Activated CD4-positive, alpha-beta T cell treated with anti-CD3 and anti-CD28 coated beads, Interleukin-2, amount 50 U/mL, for 48 hours (primary cell): ENCODE measurements around the gene VWA2.
A peak's percentile ranks its signal among the peaks of the same experiment; 100 is the strongest.

Experiments used
- DNase-seq, 2 experiments: peaks; one replicate each; pipeline ENCODE4 v3.0.0-alpha.2; 2020

Gene VWA2

GRCh38 chr10:114301177-114301576 is 62.1 kb downstream of the VWA2 start:
- no peak for DNase-seq

DNA sequence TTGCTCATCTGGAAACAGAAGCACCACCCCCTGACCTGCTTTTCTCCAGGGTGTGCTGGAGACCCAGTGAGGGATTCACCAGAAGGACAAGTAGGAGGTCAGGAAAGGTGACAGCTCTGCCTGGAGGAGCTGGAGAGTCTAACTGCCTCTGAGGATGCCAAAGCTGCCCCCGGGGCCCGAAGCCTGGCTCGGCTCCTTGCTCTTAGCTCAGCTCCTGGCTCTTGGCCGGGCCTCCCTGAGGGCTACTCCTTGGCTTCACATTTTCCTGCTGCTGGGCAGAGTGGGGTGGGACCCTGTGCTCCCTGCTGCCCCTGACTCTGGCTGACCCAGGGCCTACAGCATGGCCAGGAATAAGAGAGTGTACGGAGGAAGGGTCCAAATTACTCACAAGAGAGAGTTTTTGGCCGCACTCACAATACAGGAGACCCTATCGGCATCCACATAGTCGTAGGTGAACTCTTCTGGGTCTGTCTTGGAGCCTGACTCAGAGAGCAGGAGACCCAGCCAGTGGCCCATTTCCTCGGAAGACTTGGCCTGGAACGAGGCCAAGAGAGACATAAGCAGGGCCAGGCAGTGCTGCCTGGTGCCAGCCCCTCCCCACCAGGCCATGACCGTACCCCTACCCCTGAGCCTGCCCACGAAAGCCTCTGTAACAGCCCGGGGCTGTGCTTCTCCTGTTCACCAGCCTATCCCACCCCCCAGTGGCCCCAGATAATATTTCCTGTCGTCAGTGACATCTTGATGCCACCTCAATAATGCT is 63.1 kb downstream of the VWA2 start:
- no peak for DNase-seq

DNA sequence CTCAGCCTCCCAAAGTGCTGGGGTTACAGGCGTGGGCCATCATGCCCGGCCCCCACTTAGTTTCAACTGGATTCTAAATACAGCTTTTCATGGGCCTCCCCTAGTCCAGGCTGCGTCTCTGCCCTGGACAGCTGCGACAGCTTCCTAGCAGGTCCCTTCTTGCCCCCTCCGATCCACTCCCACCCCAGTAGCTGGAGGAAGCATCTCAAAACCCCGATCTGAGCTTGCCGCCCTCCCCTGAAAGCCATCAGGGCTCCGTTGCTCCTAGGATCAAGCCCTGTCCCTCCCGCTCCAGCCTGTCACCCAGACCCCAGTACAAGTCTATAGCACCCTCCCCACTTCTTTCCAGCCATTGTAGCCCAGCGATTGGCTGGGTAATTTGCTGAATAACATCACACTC is 64.5 kb downstream of the VWA2 start:
- no peak for DNase-seq

GRCh38 chr10:114304017-114304570 is 65.0 kb downstream of the VWA2 start:
- DNase-seq, result peak; percentile 80 to 85

DNA sequence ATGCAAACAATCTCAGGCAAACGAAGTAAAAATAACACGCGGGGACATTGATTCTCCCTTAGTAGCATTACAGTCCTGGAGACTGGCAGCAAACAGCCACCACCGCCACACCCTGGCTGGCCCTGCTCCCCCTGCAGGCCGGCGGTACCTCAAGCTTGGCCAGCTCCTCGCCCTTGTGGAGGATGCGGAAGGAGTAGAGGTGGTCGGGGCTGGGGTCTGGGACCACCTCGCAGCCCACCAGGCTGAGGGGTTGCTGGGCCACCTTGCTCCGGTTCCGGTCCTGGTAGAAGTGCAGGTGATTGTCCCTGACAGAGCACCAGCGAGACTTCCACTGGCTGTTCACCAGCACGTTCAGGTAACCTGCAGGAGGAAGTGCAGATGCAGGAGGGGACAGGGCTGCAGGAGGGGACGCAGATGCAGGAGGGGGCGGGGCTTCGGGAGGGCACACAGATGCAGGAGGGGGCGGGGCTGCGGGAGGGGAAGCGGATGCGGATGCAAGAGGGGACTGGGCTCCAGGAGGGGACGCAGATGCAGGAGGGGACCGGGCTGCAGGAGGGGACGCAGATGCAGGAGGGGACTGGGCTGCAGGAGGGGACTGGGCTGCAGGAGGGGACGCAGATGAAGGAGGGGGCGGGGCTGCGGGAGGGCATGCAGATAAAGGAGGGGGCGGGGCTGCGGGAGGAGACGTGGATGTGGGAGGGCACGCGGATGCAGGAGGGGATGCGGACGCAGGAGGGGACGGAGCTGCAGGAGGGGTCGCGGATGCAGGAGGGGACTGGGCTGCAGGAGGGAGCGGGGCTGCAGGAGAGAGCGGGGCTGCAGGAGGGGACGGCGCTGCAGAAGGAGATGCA is 65.7 kb downstream of the VWA2 start:
- DNase-seq, result peak; percentile 61 to 62

- no peak for DNase-seq
Observed at GRCh38 chr10:114305521-114305925, 66.5 kb downstream of the VWA2 start.

DNA sequence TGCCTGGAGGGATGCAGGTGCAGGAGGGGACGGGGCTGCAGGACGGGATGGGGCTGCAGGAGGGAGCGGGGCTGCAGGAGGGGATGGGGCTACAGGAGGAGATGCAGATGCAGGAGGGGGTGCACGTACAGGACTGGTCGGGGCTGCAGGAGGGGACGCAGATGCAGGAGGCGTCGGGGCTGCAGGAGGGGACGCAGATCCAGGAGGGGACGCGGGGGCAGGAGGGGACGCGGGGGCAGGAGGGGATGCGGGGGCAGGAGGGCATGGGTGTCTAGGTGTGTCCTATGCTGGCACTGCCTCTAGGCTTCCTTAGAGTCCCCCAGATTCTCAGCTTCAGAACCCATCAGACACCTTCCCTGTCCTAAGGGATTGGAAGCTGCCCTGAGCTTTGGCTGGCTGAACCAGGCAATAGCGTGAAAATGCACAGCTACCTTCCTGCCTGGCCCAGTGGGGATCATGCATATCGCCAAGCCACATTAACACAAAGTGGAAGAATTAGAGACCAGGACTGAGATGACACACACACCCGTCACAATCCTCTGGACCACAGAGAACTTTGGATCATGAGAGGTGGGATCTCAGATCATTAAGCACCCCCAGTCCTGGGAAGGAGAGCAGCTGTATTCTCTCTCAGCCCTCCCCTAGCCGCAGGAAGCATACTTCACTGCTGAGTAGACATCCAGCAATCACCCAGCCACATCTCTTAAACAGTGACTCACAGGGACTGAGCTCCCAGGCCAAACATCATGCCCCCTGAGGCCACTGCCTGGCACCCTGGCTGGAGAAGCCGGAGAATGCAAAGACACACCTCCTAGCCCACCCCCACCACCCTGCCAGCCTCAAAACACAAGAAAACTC is 67.3 kb downstream of the VWA2 start:
- DNase-seq, result no peak

GRCh38 chr10:114307731-114308130 is 68.7 kb downstream of the VWA2 start:
- DNase-seq, result no peak

GRCh38 chr10:114308531-114309363 is 69.7 kb downstream of the VWA2 start:
- no peak for DNase-seq

DNA sequence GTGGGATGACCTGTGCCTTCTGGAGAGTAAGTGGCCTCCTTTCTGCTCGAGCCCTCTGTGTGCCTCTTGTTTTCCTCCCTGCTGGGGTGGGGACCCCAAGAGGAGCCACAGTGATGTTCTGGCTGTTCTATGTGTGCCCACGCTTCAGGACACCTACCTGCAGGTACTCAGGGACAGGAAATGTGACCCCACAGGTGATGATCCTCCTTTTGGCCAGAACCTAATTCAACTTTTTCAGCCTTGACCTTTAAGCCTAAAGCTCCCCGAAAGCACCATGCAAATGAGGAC is 70.3 kb downstream of the VWA2 start:
- no peak for DNase-seq

DNA sequence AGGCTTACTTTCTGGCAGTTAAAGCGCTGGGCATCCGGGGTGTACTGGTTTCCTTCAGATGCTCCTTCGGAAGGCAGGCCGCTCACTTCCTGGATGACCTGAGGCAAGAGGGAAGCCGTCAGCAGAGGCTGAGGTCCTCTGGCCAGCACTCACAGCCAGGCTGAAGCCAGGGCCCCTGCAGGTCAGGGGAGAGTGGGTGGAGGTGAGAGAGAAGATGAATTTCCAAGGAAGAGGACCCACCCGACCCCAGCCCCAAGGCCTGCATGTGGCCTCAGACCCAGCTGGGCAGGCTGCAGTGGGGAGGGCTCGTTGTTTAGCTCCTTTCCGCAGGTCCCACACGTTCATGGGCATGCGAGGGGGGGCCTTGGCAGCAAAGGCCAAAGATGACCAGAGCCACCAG is 71.3 kb downstream of the VWA2 start:
- no peak for DNase-seq

- no peak for DNase-seq
Observed at GRCh38 chr10:114311023-114311422, 72.0 kb downstream of the VWA2 start.

- no peak for DNase-seq
Observed at GRCh38 chr10:114311496-114312209, 72.6 kb downstream of the VWA2 start.

GRCh38 chr10:114313139-114313538 is 74.1 kb downstream of the VWA2 start:
- no peak for DNase-seq

GRCh38 chr10:114313866-114314265 is 74.8 kb downstream of the VWA2 start:
- no peak for DNase-seq

DNA sequence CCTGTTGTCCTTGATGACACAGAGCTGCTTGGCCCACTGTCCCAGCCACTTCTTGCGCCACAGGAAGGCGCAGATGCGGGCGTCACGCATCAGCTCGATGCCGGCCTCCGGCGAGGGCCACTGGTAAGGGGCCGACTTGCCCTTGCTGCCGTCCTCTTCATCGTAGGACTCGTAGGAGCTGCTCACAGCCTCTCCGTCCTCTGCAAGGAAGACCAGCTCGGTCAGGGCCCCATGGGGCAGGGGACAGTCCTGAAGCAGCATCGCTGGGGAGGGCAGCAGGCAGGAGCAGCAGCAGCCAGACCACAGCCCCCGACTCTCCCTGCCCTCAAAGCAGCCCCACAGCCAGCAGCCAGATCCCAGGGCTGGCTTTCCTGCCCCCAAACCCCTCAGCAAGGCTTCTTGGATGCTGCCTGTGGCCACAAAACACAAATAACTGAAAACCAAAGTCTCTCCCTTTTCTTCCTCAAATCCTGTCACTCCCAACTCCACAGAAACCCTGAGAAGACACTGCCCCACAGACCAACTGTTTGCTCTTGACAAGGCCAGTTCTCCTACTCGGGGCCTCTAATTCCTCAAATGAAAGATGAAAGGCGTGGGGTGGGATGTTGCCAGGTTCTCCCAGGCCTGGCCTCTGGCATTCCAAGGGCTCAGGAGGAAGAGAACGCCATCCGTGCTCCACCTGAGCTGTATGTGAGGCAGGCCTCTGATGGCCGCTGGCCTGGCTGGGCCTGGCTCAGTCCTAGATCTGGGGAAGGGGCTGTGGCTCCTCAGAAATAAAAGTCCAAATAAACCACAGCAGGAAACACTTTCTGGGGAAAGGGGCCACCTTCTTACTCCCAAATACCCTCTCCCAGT is 76.7 kb downstream of the VWA2 start:
- DNase-seq, result no peak

DNA sequence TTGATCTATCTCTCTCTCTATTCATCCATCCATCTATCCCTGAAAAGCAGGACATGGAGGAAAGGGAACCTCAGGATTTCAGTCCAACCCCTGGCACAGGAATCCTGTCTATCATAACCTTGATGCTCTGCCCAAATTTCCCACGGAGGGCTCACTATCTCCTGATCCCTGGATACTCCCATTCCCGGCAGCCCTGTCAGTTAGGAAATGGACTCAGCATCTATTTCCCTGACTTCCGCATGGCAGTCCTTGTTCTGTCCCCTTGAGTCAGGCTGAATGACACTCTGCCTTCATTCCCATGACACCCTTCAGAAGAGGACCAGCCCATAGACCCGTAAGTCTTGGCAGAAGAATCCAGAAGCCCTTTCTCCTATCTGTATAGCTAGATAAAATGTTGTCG is 77.7 kb downstream of the VWA2 start:
- no peak for DNase-seq

GRCh38 chr10:114319406-114320248 is 80.6 kb downstream of the VWA2 start:
- DNase-seq, result no peak

DNA sequence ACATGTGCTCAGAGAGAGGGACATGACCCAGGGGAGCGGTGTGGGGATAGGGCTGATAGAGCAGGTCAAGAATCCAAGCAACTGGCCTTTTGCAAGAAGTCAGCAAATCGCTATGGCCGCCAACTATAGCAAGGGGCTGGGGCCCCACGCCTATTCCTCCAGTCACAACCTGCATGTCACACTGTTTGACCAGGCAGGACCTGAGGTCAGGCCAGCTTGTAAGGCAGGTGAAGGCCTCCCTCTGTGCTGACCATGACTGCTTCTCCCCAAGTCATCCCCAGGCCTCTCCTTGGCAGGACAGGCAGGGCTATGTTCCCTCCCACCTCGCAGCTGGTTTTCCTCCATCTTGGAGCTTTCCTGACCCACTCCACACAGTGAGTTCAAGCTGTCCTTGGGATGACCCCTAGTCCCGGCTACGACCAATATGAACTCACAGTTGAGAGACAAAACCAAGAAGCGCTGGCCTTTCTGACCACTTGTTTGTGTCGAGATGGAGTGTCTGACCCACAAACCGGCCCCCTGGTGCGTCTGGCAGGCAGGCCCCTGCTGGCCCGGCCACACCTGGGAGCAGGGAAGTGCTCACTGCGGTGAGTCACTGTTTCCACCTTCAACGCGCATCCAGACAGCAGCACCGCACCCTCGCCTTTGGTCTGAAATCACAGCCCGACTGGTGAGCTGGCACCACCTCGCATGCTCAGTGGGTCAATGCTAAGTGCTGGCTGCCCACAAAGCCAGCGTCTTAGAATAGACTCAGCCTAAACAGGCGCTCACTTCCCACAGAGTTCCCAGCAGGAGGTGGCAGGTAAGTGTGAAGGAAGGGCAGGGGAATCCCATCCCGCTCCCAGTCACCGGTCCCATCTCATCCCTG is 81.4 kb downstream of the VWA2 start:
- DNase-seq, result no peak
